Measurements from ENCODE around the gene MAGI2. TPM values are rescaled to one million over a fixed set of nuclear protein-coding genes. Genes with fewer than 3 reads are reported as not detected.

MAGI2 gene
- total RNA-seq, 1 experiment from 2014 or later: 14.3 TPM

GRCh38 chr7:79412438-79412837, 41.0 kb downstream of the MAGI2 start:
- H3K27ac ChIP-seq (ENCODE audit: insufficient read length, low read depth, low read length): no peak overlapping the region

More at GRCh38 chr7:79412438-79412837, 41.0 kb downstream of the MAGI2 start:
- H4K8ac ChIP-seq (replicated peaks; ENCODE audit: insufficient read length, low read depth, low read length): no peak overlapping the region
- H2BK5ac ChIP-seq (ENCODE audit: insufficient read length, low read length): no peak overlapping the region
- no peaks in the 10 kb centered on the region for H3K36me3 Mint-ChIP-seq (ENCODE audit: insufficient read depth in 1 of 3, low read depth in 3 of 3)
- no peaks in the 10 kb centered on the region for H3K9me3 ChIP-seq (ENCODE audit: control insufficient read depth, low read depth, low read length)
- no peaks in the 10 kb centered on the region for H3K4me1 Mint-ChIP-seq
- no peak overlapping the region for H2BK20ac ChIP-seq (ENCODE audit: low read depth, low read length, poor library complexity, severe bottlenecking)
- no peak overlapping the region for H2AFZ ChIP-seq (ENCODE audit: low read length)
- no peak for DNase-seq
- H3K14ac ChIP-seq (ENCODE audit: insufficient read depth, low read length): no peak overlapping the region
- H3K23ac ChIP-seq (ENCODE audit: insufficient read length, low read depth, low read length): no peak overlapping the region
- H3K4me2 ChIP-seq (ENCODE audit: insufficient read depth, insufficient read length, low read length): no peak overlapping the region
- H3K4ac ChIP-seq (ENCODE audit: low read depth, low read length): no peak overlapping the region
- H4K5ac ChIP-seq (ENCODE audit: insufficient read length, low read depth, low read length): no peak overlapping the region
- no peaks in the 10 kb centered on the region for H3K23me2 ChIP-seq (ENCODE audit: insufficient read length, low read depth, low read length, poor library complexity, severe bottlenecking)
- H3K9ac ChIP-seq (ENCODE audit: extremely low read depth, insufficient read length, low read length): no peak overlapping the region
- no peaks in the 10 kb centered on the region for H4K20me1 ChIP-seq (ENCODE audit: control insufficient read depth, insufficient read depth, insufficient read length)
- no peak overlapping the region for H3K4me3 Mint-ChIP-seq
- no peak overlapping the region for H2AK5ac ChIP-seq (ENCODE audit: insufficient read length, low read length)
- H3K27ac Mint-ChIP-seq: no peak overlapping the region
- H3T11ph ChIP-seq (ENCODE audit: low read length): no peak overlapping the region
- H2BK12ac ChIP-seq (ENCODE audit: insufficient read length, low read depth, low read length): no peak overlapping the region
- no peak overlapping the region for H4K91ac ChIP-seq (ENCODE audit: insufficient read length, low read depth, low read length)
- H2BK15ac ChIP-seq (ENCODE audit: low read depth, low read length): no peak overlapping the region
- no peak for TF ChIP-seq CTCF (conservative IDR thresholded peaks at IDR 0.05)
- H3K27me3 Mint-ChIP-seq (ENCODE audit: low read depth): no peaks in the 10 kb centered on the region; the same call in 1 of the 2 replicates
- H3K18ac ChIP-seq (ENCODE audit: insufficient read length, low read depth, low read length): no peak overlapping the region
- no peaks in the 10 kb centered on the region for H3K4me1 ChIP-seq (ENCODE audit: insufficient read depth, low read length)
- H3K56ac ChIP-seq (ENCODE audit: insufficient read length, low read depth, low read length): no peak overlapping the region
- no CpG with 5 or more reads among the region's 3 CpGs for WGBS (ENCODE audit: extremely low coverage, insufficient read length, low lambda C conversion rate)
- no peaks in the 10 kb centered on the region; a peak in 1 of 5 replicates for H3K9me3 Mint-ChIP-seq
- no peak overlapping the region for H2BK120ac ChIP-seq (ENCODE audit: low read depth, low read length, poor library complexity, severe bottlenecking)
- no peaks in the 10 kb centered on the region for H3K79me2 ChIP-seq (ENCODE audit: insufficient read depth, low read length)
- no peaks in the 10 kb centered on the region for H3K79me1 ChIP-seq (ENCODE audit: insufficient read depth, low read depth, low read length, poor library complexity, severe bottlenecking)
- H3K27me3 ChIP-seq (ENCODE audit: insufficient read depth, low read length): no peaks in the 10 kb centered on the region
